ENCODE data around the gene MRFAP1.
A peak's percentile ranks its signal among the peaks of the same experiment; 100 is the strongest.

Gene MRFAP1

GRCh38 chr4:6595897-6596537, 44.5 kb upstream of the MRFAP1 start:
- TF ChIP-seq CTCF (IDR thresholded peaks at IDR 0.05; ENCODE audit: insufficient read depth, low read depth, low read length, missing control alignments): no peak
- DNase-seq (ENCODE audit: low read depth): peak; percentile 18
- no peak overlapping the region for H3K4me3 ChIP-seq (ENCODE audit: low read length)

- DNase-seq (ENCODE audit: low read depth): no peak
- no peak overlapping the region for H3K4me3 ChIP-seq (ENCODE audit: low read length)
- TF ChIP-seq CTCF (IDR thresholded peaks at IDR 0.05; ENCODE audit: insufficient read depth, low read depth, low read length, missing control alignments): no peak
These were observed 43.5 kb upstream of the MRFAP1 start for GRCh38 chr4:6596948-6597347.

GRCh38 chr4:6598127-6598526, 42.4 kb upstream of the MRFAP1 start:
- H3K4me3 ChIP-seq (ENCODE audit: low read length): no peak overlapping the region
- no peak for TF ChIP-seq CTCF (IDR thresholded peaks at IDR 0.05; ENCODE audit: insufficient read depth, low read depth, low read length, missing control alignments)
- DNase-seq (ENCODE audit: low read depth): no peak

- no peak overlapping the region for H3K4me3 ChIP-seq (ENCODE audit: low read length)
- TF ChIP-seq CTCF (IDR thresholded peaks at IDR 0.05; ENCODE audit: insufficient read depth, low read depth, low read length, missing control alignments): no peak
- no peak for DNase-seq (ENCODE audit: low read depth)
These were observed 41.8 kb upstream of the MRFAP1 start for GRCh38 chr4:6598641-6599040.

GRCh38 chr4:6601661-6602250, 38.7 kb upstream of the MRFAP1 start:
- no peak for DNase-seq (ENCODE audit: low read depth)
- TF ChIP-seq CTCF (IDR thresholded peaks at IDR 0.05; ENCODE audit: insufficient read depth, low read depth, low read length, missing control alignments): no peak
- no peak overlapping the region for H3K4me3 ChIP-seq (ENCODE audit: low read length)

GRCh38 chr4:6602289-6602688, 38.2 kb upstream of the MRFAP1 start:
- no peak overlapping the region for H3K4me3 ChIP-seq (ENCODE audit: low read length)
- no peak for TF ChIP-seq CTCF (IDR thresholded peaks at IDR 0.05; ENCODE audit: insufficient read depth, low read depth, low read length, missing control alignments)
- no peak for DNase-seq (ENCODE audit: low read depth)

- no peak overlapping the region for H3K4me3 ChIP-seq (ENCODE audit: low read length)
These were observed 37.4 kb upstream of the MRFAP1 start for GRCh38 chr4:6603128-6603527.

More at GRCh38 chr4:6603128-6603527, 37.4 kb upstream of the MRFAP1 start:
- DNase-seq (ENCODE audit: low read depth): no peak
- no peak for TF ChIP-seq CTCF (IDR thresholded peaks at IDR 0.05; ENCODE audit: insufficient read depth, low read depth, low read length, missing control alignments)
